ENCODE data around the gene ABHD16A. TPM values are rescaled to one million over a fixed set of nuclear protein-coding genes. Genes with fewer than 3 reads are reported as not detected.
A peak's percentile ranks its signal among the peaks of the same experiment; 100 is the strongest.

Gene ABHD16A
- total and polyA plus RNA-seq, 10 of the 15 experiments (the other 5 are each of a cell fraction or from before 2014, with no cell fraction given) = 7.5 to 43.0 (median 32.9) TPM

DNA sequence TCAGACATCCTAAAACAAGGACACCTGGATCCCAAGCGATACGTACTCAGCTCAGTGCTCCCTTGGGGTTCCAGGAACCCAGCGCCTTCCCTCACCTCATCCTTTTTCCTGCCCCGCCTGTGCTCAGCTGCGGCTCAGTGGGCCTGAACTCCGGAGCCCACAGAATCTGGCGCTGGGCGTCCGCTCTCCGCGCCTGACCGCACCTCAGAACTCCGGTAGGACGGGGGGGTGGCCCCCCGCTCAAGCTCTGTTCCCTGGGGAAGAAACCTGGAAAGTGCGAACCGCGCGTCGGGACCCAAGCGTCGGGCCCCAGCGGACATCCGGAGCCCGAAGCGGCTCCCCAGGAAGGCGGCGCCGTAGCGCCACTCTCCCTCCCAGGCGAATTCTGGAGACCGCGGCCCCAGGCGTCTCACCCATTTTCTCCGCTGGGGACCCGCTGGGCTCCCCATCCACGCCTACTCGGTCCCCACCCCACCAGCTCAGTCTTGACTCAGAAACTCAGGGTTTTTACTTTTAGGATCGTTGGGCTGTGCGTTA is 21.9 kb downstream of the ABHD16A start (continued):
- no peak; the same call in 1 of the 2 replicates for TF ChIP-seq MTA3 (IDR thresholded peaks at IDR 0.05; ENCODE audit: borderline replicate concordance, low read length)
- TF ChIP-seq MEF2B (IDR thresholded peaks at IDR 0.05; ENCODE audit: partially characterized antibody, poor library complexity, severe bottlenecking) = peak; percentile 63
- 0 out of 2 replicates have a peak, but pooled peaks have one; percentile 6 for TF ChIP-seq TAF1 (IDR thresholded peaks at IDR 0.05; ENCODE audit: borderline replicate concordance, low read depth, low read length)
- TF ChIP-seq GATAD2B (conservative IDR thresholded peaks at IDR 0.05; ENCODE audit: low read depth) = 0 out of 2 replicates have a peak, but pooled peaks have one; percentile 37
- TF ChIP-seq, protein P1, sequence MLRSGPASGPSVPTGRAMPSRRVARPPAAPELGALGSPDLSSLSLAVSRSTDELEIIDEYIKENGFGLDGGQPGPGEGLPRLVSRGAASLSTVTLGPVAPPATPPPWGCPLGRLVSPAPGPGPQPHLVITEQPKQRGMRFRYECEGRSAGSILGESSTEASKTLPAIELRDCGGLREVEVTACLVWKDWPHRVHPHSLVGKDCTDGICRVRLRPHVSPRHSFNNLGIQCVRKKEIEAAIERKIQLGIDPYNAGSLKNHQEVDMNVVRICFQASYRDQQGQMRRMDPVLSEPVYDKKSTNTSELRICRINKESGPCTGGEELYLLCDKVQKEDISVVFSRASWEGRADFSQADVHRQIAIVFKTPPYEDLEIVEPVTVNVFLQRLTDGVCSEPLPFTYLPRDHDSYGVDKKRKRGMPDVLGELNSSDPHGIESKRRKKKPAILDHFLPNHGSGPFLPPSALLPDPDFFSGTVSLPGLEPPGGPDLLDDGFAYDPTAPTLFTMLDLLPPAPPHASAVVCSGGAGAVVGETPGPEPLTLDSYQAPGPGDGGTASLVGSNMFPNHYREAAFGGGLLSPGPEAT (IDR thresholded peaks at IDR 0.05; ENCODE audit: low read depth) = peak; percentile 64

DNA sequence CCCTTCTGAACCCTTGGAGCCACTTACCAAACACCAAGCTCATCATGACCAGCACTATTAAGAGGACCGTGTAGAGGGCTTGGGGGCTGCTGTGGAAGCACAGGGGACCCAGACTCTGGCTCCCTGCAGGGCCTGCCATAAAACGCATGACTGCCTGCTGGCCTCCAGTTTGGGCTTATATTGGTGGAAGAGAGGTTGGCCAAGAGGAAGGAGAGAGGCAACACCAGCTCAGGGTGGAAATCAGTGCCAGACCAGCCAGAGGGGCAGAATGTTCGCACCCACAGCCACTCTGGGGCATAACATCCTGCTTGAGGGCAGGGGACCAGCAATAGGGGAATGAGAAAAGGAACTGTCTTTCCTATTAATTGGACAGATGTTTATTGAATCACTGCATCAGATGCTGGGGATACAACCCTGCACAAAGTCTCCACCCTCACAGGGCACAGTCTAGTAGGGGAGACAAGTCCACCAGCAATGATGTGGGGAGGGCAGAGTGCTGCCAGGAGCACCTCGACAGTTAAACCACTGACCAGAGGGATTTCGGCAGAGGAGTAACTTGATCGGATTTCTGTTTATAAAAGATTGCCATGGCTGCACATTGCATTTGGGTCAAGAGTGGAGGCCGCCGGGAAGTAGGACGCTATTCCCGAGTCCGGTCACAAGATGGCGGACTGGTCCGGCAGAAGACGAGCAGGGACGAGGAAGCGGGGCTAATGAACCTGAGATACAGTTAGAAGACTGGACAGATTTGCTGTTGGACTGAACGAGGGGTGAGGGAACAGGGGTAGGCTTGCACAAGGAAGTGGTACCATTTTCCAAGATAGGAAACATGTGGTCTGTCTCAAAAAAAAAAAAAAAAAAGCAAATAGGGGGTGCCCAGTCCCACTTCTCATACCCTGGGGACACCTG is 22.6 kb downstream of the ABHD16A start, which contains the start of gene LY6G5C:
Gene LY6G5C, minus strand, starts transcription at position 842 of the 909 bp plus-strand sequence. Its CDS starts 694 bp downstream, at position 148.
- peak; percentile 83 for ATAC-seq
- Histone ChIP-seq H3K4me3 (peak within 1 kb of the TSS; percentile 71), H3K9ac (ENCODE audit: control insufficient read depth, insufficient read depth, low read length) (peak within 1 kb of the TSS; percentile 41), H3K9me3 (replicated peaks; ENCODE audit: control insufficient read depth, insufficient read depth, low read length) (no peaks in the 10 kb centered on the region), H3K36me3 (ENCODE audit: control insufficient read depth in 2 of 2, insufficient read depth in 2 of 2, low read length in 1 of 2) (no peaks in the 10 kb centered on the region), H3K4me2 (ENCODE audit: control insufficient read depth, insufficient read depth) (peak within 1 kb of the TSS; percentile 87), H3K27ac (ENCODE audit: control insufficient read depth, insufficient read depth) (peak within 1 kb of the TSS; percentile 15; the same call in 1 of the 2 replicates), H4K20me1 (ENCODE audit: control insufficient read depth, insufficient read depth) (no peaks in the 10 kb centered on the region), H3K4me1 (ENCODE audit: control insufficient read depth, insufficient read depth, low read length) (peaks cover 6% of the 10 kb centered on the region), H2AFZ (ENCODE audit: control insufficient read depth, low read depth, low read length) (peak within 1 kb of the TSS; percentile 79), H3K27me3 (replicated peaks in 1 of 2; ENCODE audit: control insufficient read depth in 2 of 2, insufficient read depth in 2 of 2, low read length in 1 of 2) (no peaks in the 10 kb centered on the region), H3K79me2 (ENCODE audit: control insufficient read depth, insufficient read depth, low read length) (no peaks in the 10 kb centered on the region)
- BruUV-seq (replicated peaks) = no TSS peak
- FAIRE-seq = peak; percentile 94
- POLR2A ChIA-PET = interaction anchor here (0.6 to 0.7 kb wide), 4 partner anchors 58 to 147 kb away, joined by 3 to 7 read pairs (median 4); partner anchors contain the start of gene HSPA1B
- intact Hi-C loops (cut with micrococcal nuclease; ENCODE audit: unreplicated experiment) = loop anchor here (1.0 to 5.0 kb wide), 4 partner anchors 52 to 183 kb away; no protein-coding TSS in a partner anchor
- in situ Hi-C loops (cut with MboI) = no loop called here
- RAD21 ChIA-PET (ENCODE audit: unreplicated experiment) = interaction anchor here (0.7 to 2.5 kb wide), 10 partner anchors 9 to 242 kb away, joined by 3 to 30 read pairs (median 4); partner anchors contain the start of genes ATP6V1G2, DDAH2 and NEU1
- WGBS (ENCODE audit: insufficient coverage, insufficient replicate concordance, low lambda C conversion rate, missing lambda C conversion rate) = 12% methylated on average over 17 of the region's 17 CpGs
- CTCF ChIA-PET = interaction anchor here (0.6 to 2.7 kb wide), 31 partner anchors 8 to 272 kb away, joined by 3 to 16 read pairs (median 3); partner anchors contain the start of genes HSPA1A, HSPA1L and LY6G5B
- SMC1A ChIA-PET (ENCODE audit: uncharacterized antibody, unreplicated experiment) = interaction anchor here (0.7 to 2.5 kb wide), 8 partner anchors 50 to 243 kb away, joined by 3 to 12 read pairs (median 4); partner anchors contain the start of gene MSH5
- DNase-seq (ENCODE audit: low read depth, low spot score) = no peak
- TF ChIP-seq, protein P2, sequence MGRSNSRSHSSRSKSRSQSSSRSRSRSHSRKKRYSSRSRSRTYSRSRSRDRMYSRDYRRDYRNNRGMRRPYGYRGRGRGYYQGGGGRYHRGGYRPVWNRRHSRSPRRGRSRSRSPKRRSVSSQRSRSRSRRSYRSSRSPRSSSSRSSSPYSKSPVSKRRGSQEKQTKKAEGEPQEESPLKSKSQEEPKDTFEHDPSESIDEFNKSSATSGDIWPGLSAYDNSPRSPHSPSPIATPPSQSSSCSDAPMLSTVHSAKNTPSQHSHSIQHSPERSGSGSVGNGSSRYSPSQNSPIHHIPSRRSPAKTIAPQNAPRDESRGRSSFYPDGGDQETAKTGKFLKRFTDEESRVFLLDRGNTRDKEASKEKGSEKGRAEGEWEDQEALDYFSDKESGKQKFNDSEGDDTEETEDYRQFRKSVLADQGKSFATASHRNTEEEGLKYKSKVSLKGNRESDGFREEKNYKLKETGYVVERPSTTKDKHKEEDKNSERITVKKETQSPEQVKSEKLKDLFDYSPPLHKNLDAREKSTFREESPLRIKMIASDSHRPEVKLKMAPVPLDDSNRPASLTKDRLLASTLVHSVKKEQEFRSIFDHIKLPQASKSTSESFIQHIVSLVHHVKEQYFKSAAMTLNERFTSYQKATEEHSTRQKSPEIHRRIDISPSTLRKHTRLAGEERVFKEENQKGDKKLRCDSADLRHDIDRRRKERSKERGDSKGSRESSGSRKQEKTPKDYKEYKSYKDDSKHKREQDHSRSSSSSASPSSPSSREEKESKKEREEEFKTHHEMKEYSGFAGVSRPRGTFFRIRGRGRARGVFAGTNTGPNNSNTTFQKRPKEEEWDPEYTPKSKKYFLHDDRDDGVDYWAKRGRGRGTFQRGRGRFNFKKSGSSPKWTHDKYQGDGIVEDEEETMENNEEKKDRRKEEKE (IDR thresholded peaks at IDR 0.05) = no peak
- TF ChIP-seq, protein P3, sequence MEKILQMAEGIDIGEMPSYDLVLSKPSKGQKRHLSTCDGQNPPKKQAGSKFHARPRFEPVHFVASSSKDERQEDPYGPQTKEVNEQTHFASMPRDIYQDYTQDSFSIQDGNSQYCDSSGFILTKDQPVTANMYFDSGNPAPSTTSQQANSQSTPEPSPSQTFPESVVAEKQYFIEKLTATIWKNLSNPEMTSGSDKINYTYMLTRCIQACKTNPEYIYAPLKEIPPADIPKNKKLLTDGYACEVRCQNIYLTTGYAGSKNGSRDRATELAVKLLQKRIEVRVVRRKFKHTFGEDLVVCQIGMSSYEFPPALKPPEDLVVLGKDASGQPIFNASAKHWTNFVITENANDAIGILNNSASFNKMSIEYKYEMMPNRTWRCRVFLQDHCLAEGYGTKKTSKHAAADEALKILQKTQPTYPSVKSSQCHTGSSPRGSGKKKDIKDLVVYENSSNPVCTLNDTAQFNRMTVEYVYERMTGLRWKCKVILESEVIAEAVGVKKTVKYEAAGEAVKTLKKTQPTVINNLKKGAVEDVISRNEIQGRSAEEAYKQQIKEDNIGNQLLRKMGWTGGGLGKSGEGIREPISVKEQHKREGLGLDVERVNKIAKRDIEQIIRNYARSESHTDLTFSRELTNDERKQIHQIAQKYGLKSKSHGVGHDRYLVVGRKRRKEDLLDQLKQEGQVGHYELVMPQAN (conservative IDR thresholded peaks at IDR 0.05) = no peak
- TF ChIP-seq ZNF384 (IDR thresholded peaks at IDR 0.05; ENCODE audit: borderline replicate concordance, low read depth, low read length) = no peak
- TF ChIP-seq CREM (IDR thresholded peaks at IDR 0.05; ENCODE audit: low read depth) = no peak
- TF ChIP-seq POLR2A (IDR thresholded peaks at IDR 0.05; ENCODE audit: low read depth, low read length) = no peak
- no peak for TF ChIP-seq STAT1 (conservative IDR thresholded peaks at IDR 0.05)
- TF ChIP-seq JUND (IDR thresholded peaks at IDR 0.05; ENCODE audit: low read depth, low read length) = no peak
- no peak for TF ChIP-seq HDAC6 (IDR thresholded peaks at IDR 0.05; ENCODE audit: unreplicated experiment)
